Stimulated activated CD8-positive, alpha-beta memory T cell treated with anti-CD3 and anti-CD28 coated beads, Interleukin-2, amount 100 ng/mL, for 48 hours (primary cell): ENCODE measurements around the gene RERE.
"Not testable (repeated sequence)": the region's sequence is repeated elsewhere in the genome, so short reads cannot be mapped to it uniquely, and the experiment has no call there.

ENCODE experiments used
- DNase-seq, 2 donors: peaks; one replicate each; pipeline ENCODE4 v3.0.0-alpha.2; 2020; ENCODE audit warnings: low read depth in 2 of 2

The RERE gene

DNA sequence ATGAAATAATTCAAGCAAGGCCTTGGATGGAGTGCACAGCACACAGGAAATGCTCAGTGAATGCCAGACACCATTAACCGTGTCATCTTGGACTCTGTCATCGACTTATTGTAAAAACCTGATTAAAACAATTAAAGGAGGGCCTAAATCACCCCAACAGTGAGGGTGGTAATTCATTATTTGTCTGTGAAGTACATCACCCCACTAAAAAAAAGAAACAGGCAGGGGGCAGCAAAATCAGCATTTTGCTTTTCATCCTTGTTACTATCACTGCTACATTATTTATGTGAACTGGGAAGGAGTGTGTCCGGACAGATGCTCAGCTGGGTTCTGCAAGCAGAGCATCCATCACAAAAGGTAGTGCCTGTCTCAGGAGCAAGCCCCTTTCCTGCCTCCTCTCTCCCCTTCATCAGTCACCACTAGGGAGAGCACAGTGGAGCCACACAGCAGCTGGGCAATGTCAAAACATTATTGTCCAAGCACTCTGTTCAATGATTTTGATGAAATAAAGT is 98.5 kb downstream of the RERE start:
- no peak for DNase-seq

GRCh38 chr1:8717148-8717547 is 100.3 kb downstream of the RERE start:
- DNase-seq, result no peak

DNA sequence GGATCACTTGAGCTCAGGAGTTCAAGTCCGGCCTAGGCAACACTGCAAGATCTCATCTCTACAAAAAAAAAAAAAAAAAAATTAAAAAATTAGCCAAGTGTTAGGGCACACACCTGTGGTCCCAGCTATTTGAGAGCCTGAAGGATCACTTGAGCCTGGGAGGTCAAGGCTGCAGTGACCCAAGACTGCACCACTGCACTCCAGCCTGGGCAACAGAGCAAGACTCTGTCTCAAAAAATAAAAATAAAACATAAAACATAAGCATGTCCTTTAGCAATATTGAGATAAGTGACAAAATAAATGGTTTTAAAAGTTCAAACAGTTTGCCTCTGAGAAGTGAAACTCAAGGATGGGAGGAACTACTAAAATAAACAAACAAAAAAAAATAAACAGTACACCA is 101.2 kb downstream of the RERE start:
- no peak for DNase-seq

DNA sequence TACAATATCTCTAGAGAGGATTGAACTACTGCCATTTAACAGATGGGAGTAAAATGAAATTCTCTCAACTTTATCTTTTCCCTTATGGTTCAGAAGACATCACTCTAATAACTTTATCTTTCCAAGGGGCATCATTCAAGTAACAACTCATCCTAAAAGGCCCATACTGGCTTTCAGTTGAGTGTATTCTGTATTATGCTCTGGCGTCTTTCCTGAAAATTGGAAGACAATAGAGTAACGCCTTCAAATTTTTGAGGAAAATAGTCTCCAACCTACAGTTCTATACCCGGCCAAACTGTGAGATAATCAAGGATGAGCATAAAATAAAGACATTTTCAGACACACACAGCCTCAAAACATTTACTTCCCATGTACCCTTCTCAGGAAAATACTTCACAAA is 103.3 kb downstream of the RERE start:
- no peak for DNase-seq

GRCh38 chr1:8712413-8713231 is 104.8 kb downstream of the RERE start:
- DNase-seq, result no peak

GRCh38 chr1:8711873-8712412 is 105.5 kb downstream of the RERE start:
- DNase-seq, result no peak

DNA sequence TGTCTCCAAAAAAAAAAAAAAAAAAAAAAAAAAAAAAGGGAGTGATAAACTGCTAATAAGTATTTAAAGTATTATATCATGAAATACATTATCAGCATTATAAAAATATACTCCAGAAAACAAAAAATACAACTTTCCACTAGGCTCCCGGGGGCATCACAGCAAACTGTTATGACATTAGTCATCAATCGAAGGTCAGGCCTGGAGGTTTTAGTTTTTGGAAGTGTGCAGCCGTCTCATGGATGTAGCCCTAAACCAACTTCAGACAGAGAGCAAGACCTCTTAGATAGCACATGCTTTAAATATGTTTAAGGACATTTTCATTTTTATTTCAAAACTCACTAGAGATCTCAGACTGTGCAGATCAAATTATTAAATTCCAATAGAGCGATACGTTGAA is 106.3 kb downstream of the RERE start:
- no peak for DNase-seq

DNA sequence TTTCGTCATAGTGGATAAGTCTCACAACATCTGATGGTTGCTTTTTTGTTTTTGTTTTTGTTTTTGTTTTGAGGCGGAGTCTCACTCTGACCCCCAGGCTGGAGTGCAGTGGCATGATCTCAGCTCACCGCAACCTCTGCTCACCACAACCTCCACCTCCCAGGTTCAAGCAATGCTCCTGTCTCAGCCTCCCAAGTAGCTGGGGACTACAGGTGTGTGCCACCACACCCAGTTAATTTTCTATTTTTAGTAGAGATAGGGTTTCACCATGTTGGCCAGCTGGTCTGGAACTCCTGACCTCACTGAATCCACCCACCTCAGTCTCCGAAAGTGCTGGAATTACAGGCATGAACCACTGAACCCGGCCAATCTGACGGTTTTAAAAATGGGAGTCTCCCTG is 109.2 kb downstream of the RERE start:
- no peak for DNase-seq

GRCh38 chr1:8706995-8707396 is 110.4 kb downstream of the RERE start:
- no peak for DNase-seq

GRCh38 chr1:8706291-8706690 is 111.1 kb downstream of the RERE start:
- DNase-seq, result no peak

- no peak for DNase-seq
Measured at GRCh38 chr1:8704866-8705506, 112.5 kb downstream of the RERE start.

- DNase-seq, result peak; percentile 50 to 65
Measured at GRCh38 chr1:8702850-8703810, 114.3 kb downstream of the RERE start.

GRCh38 chr1:8702472-8702849 is 115.0 kb downstream of the RERE start:
- no peak for DNase-seq

DNA sequence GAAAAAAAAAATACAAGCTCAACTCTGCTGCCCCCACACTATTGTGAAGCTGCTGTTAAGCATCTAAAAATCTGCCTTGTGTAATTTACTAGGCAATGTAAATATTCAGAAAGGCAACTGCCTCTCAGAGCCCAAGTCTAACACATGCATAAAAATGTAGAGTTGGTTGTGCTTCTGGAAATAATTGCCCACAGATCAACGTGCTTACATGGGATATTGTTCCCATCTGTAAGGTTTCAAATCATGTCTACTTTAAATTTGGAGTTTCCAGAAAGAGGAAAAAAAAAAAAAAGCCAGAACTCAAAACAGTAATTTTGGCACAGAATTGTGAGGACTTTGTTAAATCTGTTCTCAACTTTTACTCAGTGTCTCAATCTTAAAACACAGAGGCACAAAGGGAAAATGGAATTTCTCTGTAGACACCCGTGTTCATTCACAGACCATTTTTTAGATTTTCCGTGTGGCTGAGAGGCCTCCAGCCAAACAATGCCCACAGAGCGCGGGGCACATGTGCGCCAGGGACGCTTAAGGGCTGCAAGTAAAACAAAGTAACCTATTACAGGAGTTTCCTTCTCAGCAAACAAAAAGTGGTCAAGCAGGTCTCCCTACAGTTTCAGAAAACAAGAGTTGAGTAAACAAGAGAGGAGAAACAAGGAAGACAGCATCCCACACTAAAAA is 115.5 kb downstream of the RERE start:
- no peak for DNase-seq

GRCh38 chr1:8699679-8700078 is 117.8 kb downstream of the RERE start:
- DNase-seq, result no peak

GRCh38 chr1:8698937-8699447 is 118.4 kb downstream of the RERE start:
- no peak for DNase-seq

- no peak for DNase-seq
Measured at GRCh38 chr1:8698012-8698630, 119.3 kb downstream of the RERE start.

DNA sequence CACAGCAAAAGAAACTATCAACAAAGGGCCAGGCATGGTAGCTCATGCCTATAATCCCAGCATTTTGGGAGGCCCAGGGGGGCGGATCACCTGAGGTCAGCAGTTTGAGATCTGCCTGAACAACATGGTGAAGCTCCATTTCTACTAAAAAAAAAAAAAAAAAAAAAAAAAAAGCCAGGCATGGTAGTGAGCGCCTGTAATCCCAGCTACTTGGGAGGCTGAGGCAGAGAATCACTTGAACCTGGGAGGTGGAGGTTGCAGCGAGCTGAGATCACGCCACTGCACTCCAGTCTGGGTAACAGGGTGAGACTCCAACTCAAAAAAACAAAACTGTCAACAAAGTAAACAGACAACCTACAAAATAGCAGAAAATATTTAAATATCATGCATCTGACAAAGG is 122.0 kb downstream of the RERE start:
- not testable (repeated sequence) for DNase-seq

DNA sequence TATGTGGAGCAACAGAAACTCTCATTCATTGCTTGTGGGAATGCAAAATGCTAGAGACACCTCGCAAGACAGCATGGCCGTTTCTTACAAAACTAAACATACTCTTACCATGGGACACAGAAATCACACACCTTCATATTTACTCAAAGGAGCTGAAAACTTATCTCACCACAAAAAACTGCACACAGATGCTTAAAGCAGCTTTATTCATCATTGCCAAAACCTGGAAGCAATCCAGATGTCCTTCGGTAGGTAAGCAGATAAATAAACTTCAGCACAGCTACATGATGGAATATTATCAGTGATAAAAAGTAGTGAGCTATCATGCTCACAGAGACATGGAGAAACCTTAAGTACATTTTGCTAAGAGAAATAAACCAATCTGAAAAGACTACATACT is 124.3 kb downstream of the RERE start:
- no peak for DNase-seq

- DNase-seq, result no peak
Measured at GRCh38 chr1:8691662-8692061, 125.8 kb downstream of the RERE start.

GRCh38 chr1:8690253-8690525 is 127.3 kb downstream of the RERE start:
- no peak for DNase-seq
